H9 (cell line): ENCODE results near the gene UBE3B. TPM values are rescaled to one million over a fixed set of nuclear protein-coding genes. Genes with fewer than 3 reads are reported as not detected.

Experiments used
- DNase-seq: peaks from one replicate; pipeline ENCODE4 v3.0.0-alpha.2; 2017
- H2AFZ ChIP-seq: one replicate; pipeline ENCODE4 v1.6.1; 2013; ENCODE audit warnings: mild to moderate bottlenecking, low read length, control low read depth, moderate library complexity
- H2AK5ac ChIP-seq: 2 replicates; pipeline ENCODE4 v1.6.1; 2013; ENCODE audit warnings: low read length, control low read depth, mixed read lengths; ENCODE audit not compliant: insufficient read length
- H2BK120ac ChIP-seq: one replicate; pipeline ENCODE4 v1.6.1; 2013; ENCODE audit warnings: low read depth, mild to moderate bottlenecking, low read length, control low read depth, inconsistent platforms; ENCODE audit not compliant: poor library complexity, severe bottlenecking
- H2BK12ac ChIP-seq: 2 replicates; pipeline ENCODE4 v1.6.1; 2013; ENCODE audit warnings: low read length, control low read depth, mixed read lengths, low read depth; ENCODE audit not compliant: insufficient read length
- H2BK15ac ChIP-seq: 2 replicates; pipeline ENCODE4 v1.6.1; 2013; ENCODE audit warnings: low read depth, low read length, control low read depth
- H2BK20ac ChIP-seq: one replicate; pipeline ENCODE4 v1.6.1; 2013; ENCODE audit warnings: low read depth, mild to moderate bottlenecking, low read length, control low read depth, inconsistent platforms; ENCODE audit not compliant: poor library complexity, severe bottlenecking
- H2BK5ac ChIP-seq: 2 replicates; pipeline ENCODE4 v1.6.1; 2013; ENCODE audit warnings: low read length, control low read depth, mixed read lengths; ENCODE audit not compliant: insufficient read length
- H3K14ac ChIP-seq: 2 replicates; pipeline ENCODE4 v1.6.1; 2013; ENCODE audit warnings: low read length, control low read depth; ENCODE audit not compliant: insufficient read depth
- H3K18ac ChIP-seq: 2 replicates; pipeline ENCODE4 v1.6.1; 2013; ENCODE audit warnings: low read depth, mild to moderate bottlenecking, mixed read lengths, low read length, control low read depth; ENCODE audit not compliant: insufficient read length
- H3K23ac ChIP-seq: 2 replicates; pipeline ENCODE4 v1.6.1; 2013; ENCODE audit warnings: low read length, control low read depth, mixed read lengths, low read depth; ENCODE audit not compliant: insufficient read length
- H3K23me2 ChIP-seq: 2 replicates; pipeline ENCODE4 v1.6.1; 2013; ENCODE audit warnings: low read depth, mild to moderate bottlenecking, mixed read lengths, low read length, control low read depth; ENCODE audit not compliant: insufficient read length, poor library complexity, severe bottlenecking
- H3K27ac ChIP-seq: 2 replicates; pipeline ENCODE4 v1.5.1; 2013; ENCODE audit warnings: low read length, control low read depth, mixed read lengths, low read depth; ENCODE audit not compliant: insufficient read length
- H3K27me3 ChIP-seq: 2 replicates; pipeline ENCODE4 v1.6.1; 2013; ENCODE audit warnings: low read length, control low read depth, inconsistent platforms; ENCODE audit not compliant: insufficient read depth
- H3K4ac ChIP-seq: 2 replicates; pipeline ENCODE4 v1.6.1; 2013; ENCODE audit warnings: low read depth, mild to moderate bottlenecking, control low read depth, inconsistent platforms, low read length, moderate library complexity
- H3K4me1 ChIP-seq: 2 replicates; pipeline ENCODE4 v1.6.1; 2013; ENCODE audit warnings: low read length, control low read depth, inconsistent platforms; ENCODE audit not compliant: insufficient read depth
- H3K4me2 ChIP-seq: 2 replicates; pipeline ENCODE4 v1.6.1; 2013; ENCODE audit warnings: low read length, control low read depth, mixed read lengths; ENCODE audit not compliant: insufficient read length, insufficient read depth
- H3K56ac ChIP-seq: 2 replicates; pipeline ENCODE4 v1.6.1; 2013; ENCODE audit warnings: low read depth, mild to moderate bottlenecking, mixed read lengths, low read length, control low read depth; ENCODE audit not compliant: insufficient read length
- H3K79me1 ChIP-seq: 2 replicates; pipeline ENCODE4 v1.6.1; 2013; ENCODE audit warnings: low read depth, mild to moderate bottlenecking, moderate library complexity, low read length, control low read depth, inconsistent platforms; ENCODE audit not compliant: insufficient read depth, poor library complexity, severe bottlenecking
- H3K79me2 ChIP-seq: 2 replicates; pipeline ENCODE4 v1.6.1; 2013; ENCODE audit warnings: low read length, control low read depth, inconsistent platforms; ENCODE audit not compliant: insufficient read depth
- H3K9ac ChIP-seq: 2 replicates; pipeline ENCODE4 v1.6.1; 2013; ENCODE audit warnings: low read length, control low read depth, mixed read lengths; ENCODE audit not compliant: insufficient read length; ENCODE audit errors: extremely low read depth
- H3K9me3 ChIP-seq: one replicate; pipeline ENCODE4 v1.6.1; 2013; ENCODE audit warnings: low read depth, low read length, inconsistent platforms; ENCODE audit not compliant: control insufficient read depth
- H3T11ph ChIP-seq: one replicate; pipeline ENCODE4 v1.6.1; 2013; ENCODE audit warnings: mild to moderate bottlenecking, low read length, control low read depth, inconsistent platforms
- H4K20me1 ChIP-seq: one replicate; pipeline ENCODE4 v1.6.1; 2013; ENCODE audit not compliant: control insufficient read depth, insufficient read length, insufficient read depth
- H4K5ac ChIP-seq: 2 replicates; pipeline ENCODE4 v1.6.1; 2013; ENCODE audit warnings: low read depth, mild to moderate bottlenecking, mixed read lengths, low read length, control low read depth; ENCODE audit not compliant: insufficient read length
- H4K8ac ChIP-seq: replicated peaks from 2 replicates; pipeline ENCODE4 v1.6.1; 2013; ENCODE audit warnings: low read length, control low read depth, mixed read lengths, low read depth; ENCODE audit not compliant: insufficient read length
- H4K91ac ChIP-seq: 2 replicates; pipeline ENCODE4 v1.6.1; 2013; ENCODE audit warnings: low read depth, mild to moderate bottlenecking, moderate library complexity, mixed read lengths, low read length, control low read depth; ENCODE audit not compliant: insufficient read length
- H3K27ac Mint-ChIP-seq, 3 experiments: 2 replicates in 2 of 3; 3 replicates in 1 of 3; pipeline ENCODE4 v1.8.0; 2020 to 2021; ENCODE audit warnings: mixed read lengths in 3 of 3, mild to moderate bottlenecking in 1 of 3, moderate library complexity in 1 of 3
- H3K27me3 Mint-ChIP-seq: 2 replicates; pipeline ENCODE4 v1.8.0; 2021; ENCODE audit warnings: low read depth, mild to moderate bottlenecking, moderate library complexity, mixed read lengths
- H3K36me3 Mint-ChIP-seq, 3 experiments: 2 replicates in 2 of 3; 3 replicates in 1 of 3; pipeline ENCODE4 v1.8.0; 2020 to 2021; ENCODE audit warnings: low read depth in 3 of 3, mixed read lengths in 3 of 3; ENCODE audit not compliant: insufficient read depth in 1 of 3
- H3K4me1 Mint-ChIP-seq, 2 experiments: 2 replicates each; pipeline ENCODE4 v1.8.0; 2020; ENCODE audit warnings: mixed read lengths in 2 of 2
- H3K4me3 Mint-ChIP-seq, 2 experiments: 2 replicates in 1 of 2; 3 replicates in 1 of 2; pipeline ENCODE4 v1.8.0; 2020 to 2021; ENCODE audit warnings: mild to moderate bottlenecking in 2 of 2, mixed read lengths in 2 of 2, moderate library complexity in 1 of 2
- H3K9me3 Mint-ChIP-seq, 2 experiments: 2 replicates in 1 of 2; 3 replicates in 1 of 2; pipeline ENCODE4 v1.8.0; 2020; ENCODE audit warnings: mild to moderate bottlenecking in 2 of 2, mixed read lengths in 2 of 2, moderate library complexity in 1 of 2
- WGBS: extraction: QIAGEN DNeasy Blood & Tissue Kit; methylation state at CpG from one replicate; pipeline ENCODE4 v1.1.7; 2013; ENCODE audit warnings: missing lambda C conversion rate, low lambda C conversion rate, mixed read lengths; ENCODE audit not compliant: insufficient read length; ENCODE audit errors: extremely low coverage; 5-methylcytosine and 5-hydroxymethylcytosine counted together
- total RNA-seq: library from RNA; stranded (reverse); gene quantifications from 2 replicates; pipeline ENCODE4 v1.2.1, GENCODE V29; 2021
- TF ChIP-seq, protein P1 (sequence below): fragments of 200-600 bp; sonication (generic); conservative IDR thresholded peaks from 3 replicates; pipeline ENCODE4 v1.8.0; 2021; ENCODE audit warnings: antibody characterized with exemption, mild to moderate bottlenecking

Gene UBE3B
- total RNA-seq, 1 experiment from 2014 or later = 24.2 TPM

DNA sequence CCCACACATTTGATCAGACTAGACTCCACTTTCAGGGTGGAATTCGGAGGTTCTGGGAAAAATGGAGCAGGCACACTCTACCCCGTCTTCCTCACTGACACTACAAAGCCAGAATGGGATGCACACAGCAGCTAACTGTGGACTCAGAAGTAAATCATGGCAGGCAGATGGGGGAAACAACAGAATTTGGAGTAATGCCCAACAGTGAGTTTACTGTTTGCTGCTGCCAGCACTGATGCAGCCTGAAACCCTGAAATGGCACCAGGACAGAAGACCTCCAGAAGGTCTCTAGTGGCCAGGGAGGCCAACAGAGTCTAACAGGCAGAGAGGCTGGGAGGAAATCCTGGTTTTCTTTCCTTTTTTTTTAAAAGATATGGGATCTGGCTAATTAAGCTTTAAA is 24.9 kb upstream of the UBE3B start:
- H2BK20ac ChIP-seq = no peak overlapping the region
- H3K9me3 Mint-ChIP-seq = no peaks in the 10 kb centered on the region
- TF ChIP-seq, protein P1, sequence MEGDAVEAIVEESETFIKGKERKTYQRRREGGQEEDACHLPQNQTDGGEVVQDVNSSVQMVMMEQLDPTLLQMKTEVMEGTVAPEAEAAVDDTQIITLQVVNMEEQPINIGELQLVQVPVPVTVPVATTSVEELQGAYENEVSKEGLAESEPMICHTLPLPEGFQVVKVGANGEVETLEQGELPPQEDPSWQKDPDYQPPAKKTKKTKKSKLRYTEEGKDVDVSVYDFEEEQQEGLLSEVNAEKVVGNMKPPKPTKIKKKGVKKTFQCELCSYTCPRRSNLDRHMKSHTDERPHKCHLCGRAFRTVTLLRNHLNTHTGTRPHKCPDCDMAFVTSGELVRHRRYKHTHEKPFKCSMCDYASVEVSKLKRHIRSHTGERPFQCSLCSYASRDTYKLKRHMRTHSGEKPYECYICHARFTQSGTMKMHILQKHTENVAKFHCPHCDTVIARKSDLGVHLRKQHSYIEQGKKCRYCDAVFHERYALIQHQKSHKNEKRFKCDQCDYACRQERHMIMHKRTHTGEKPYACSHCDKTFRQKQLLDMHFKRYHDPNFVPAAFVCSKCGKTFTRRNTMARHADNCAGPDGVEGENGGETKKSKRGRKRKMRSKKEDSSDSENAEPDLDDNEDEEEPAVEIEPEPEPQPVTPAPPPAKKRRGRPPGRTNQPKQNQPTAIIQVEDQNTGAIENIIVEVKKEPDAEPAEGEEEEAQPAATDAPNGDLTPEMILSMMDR = no peak
- H3K4me2 ChIP-seq = no peak overlapping the region
- H3K4me1 Mint-ChIP-seq = peaks cover 6% of the 10 kb centered on the region in 2 experiments
- no peaks in the 10 kb centered on the region for H3K23me2 ChIP-seq
- H3K27ac Mint-ChIP-seq = 0 out of 7 replicates have a peak overlapping the region, but pooled peaks of 1 of the 3 experiments have one; percentile 23
- H2BK15ac ChIP-seq = no peak overlapping the region
- no peak overlapping the region for H4K5ac ChIP-seq
- H3K27ac ChIP-seq = no peak overlapping the region
- peaks cover 51 to 97% (median 78%) of the 10 kb centered on the region in 3 experiments; a peak in 6 of 7 replicates for H3K36me3 Mint-ChIP-seq
- no peak overlapping the region for H3K23ac ChIP-seq
- no peak overlapping the region for H3K18ac ChIP-seq
- H3K9me3 ChIP-seq = no peaks in the 10 kb centered on the region
- H4K20me1 ChIP-seq = no peaks in the 10 kb centered on the region
- no peaks in the 10 kb centered on the region for H3K4me1 ChIP-seq
- no peak overlapping the region for H3T11ph ChIP-seq
- no peak overlapping the region for H3K9ac ChIP-seq
- no peak for DNase-seq
- no peak overlapping the region for H3K4ac ChIP-seq
- H2AFZ ChIP-seq = no peak overlapping the region
- H2BK12ac ChIP-seq = no peak overlapping the region
- no peak overlapping the region for H2BK5ac ChIP-seq
- H3K27me3 Mint-ChIP-seq = no peaks in the 10 kb centered on the region
- H3K79me1 ChIP-seq = no peaks in the 10 kb centered on the region
- no peak overlapping the region for H3K4me3 Mint-ChIP-seq
- H4K91ac ChIP-seq = no peak overlapping the region
- no peak overlapping the region for H4K8ac ChIP-seq
- no peak overlapping the region for H3K56ac ChIP-seq
- no peaks in the 10 kb centered on the region for H3K27me3 ChIP-seq
- H3K14ac ChIP-seq = no peak overlapping the region
- H3K79me2 ChIP-seq = no peaks in the 10 kb centered on the region
- WGBS = no CpG with 5 or more reads among the region's 2 CpGs
- H2AK5ac ChIP-seq = no peak overlapping the region
- H2BK120ac ChIP-seq = no peak overlapping the region
